Subcutaneous abdominal adipose tissue (tissue), 5 donors: ENCODE data around the gene GUCD1.
A peak's percentile ranks its signal among the peaks of the same experiment; 100 is the strongest.
"Not testable (repeated sequence)": the region's sequence is repeated elsewhere in the genome, so short reads cannot be mapped to it uniquely, and the experiment has no call there.

Experiments
- H3K27ac ChIP-seq: one replicate; pipeline ENCODE4 v1.7.0; 2013; ENCODE audit warnings: low read depth, mild to moderate bottlenecking, inconsistent platforms, low read length, moderate library complexity
- H3K27me3 ChIP-seq, 5 donors: one replicate each; pipeline ENCODE4 v1.7.0; 2013; ENCODE audit warnings: low read length in 5 of 5, inconsistent platforms in 1 of 5; ENCODE audit not compliant: control insufficient read depth in 5 of 5, insufficient read depth in 4 of 5
- H3K36me3 ChIP-seq, 5 donors: one replicate each; pipeline ENCODE4 v1.7.0; 2013; ENCODE audit warnings: low read length in 5 of 5; ENCODE audit not compliant: control insufficient read depth in 5 of 5, insufficient read depth in 5 of 5
- H3K4me1 ChIP-seq, 5 donors: one replicate each; pipeline ENCODE4 v1.7.0; 2013; ENCODE audit warnings: low read length in 5 of 5, mild to moderate bottlenecking in 3 of 5, moderate library complexity in 1 of 5; ENCODE audit not compliant: control insufficient read depth in 5 of 5, insufficient read depth in 5 of 5
- H3K4me3 ChIP-seq, 5 donors: one replicate each; pipeline ENCODE4 v1.7.0; 2013; ENCODE audit warnings: low read length in 5 of 5, low read depth in 1 of 5
- H3K9ac ChIP-seq, 5 donors: one replicate each; pipeline ENCODE4 v1.7.0; 2013; ENCODE audit warnings: low read length in 5 of 5, mild to moderate bottlenecking in 4 of 5, moderate library complexity in 3 of 5
- H3K9me3 ChIP-seq, 5 donors: one replicate each; pipeline ENCODE4 v1.7.0; 2013; ENCODE audit warnings: low read length in 5 of 5; ENCODE audit not compliant: control insufficient read depth in 5 of 5
- donor health status: healthy.
- donor health status: healthy.
- donor health status: healthy.
- donor health status: healthy.
- donor health status: healthy.

Gene GUCD1

DNA sequence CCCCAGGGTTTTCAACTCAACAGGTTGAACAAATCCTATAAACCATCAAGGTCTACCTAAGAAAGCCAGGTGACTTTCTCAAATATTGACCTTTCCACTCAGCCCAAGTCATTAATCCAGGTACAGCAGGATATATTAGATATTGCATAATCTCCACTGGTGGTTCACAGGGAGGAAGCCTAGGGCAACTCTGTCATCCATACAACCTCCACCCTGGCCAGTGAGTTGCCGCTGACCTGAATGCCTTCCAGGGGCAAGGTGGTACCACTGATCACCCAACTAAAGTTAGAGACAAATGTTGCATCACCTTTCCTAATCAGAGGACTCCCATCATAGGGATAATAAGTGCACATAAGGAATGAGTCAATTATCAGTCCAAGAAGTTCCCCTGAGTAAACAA is 22.9 kb downstream of the GUCD1 start:
- H3K36me3 ChIP-seq, result peaks cover 0 to 3% (median 0%) of the 10 kb centered on the region in 5 donors
- H3K4me1 ChIP-seq, result no peaks in the 10 kb centered on the region
- no peaks in the 10 kb centered on the region for H3K9me3 ChIP-seq
- no peak overlapping the region for H3K9ac ChIP-seq
- H3K27me3 ChIP-seq, result no peaks in the 10 kb centered on the region
- no peak overlapping the region for H3K27ac ChIP-seq
- H3K4me3 ChIP-seq, result no peak overlapping the region

DNA sequence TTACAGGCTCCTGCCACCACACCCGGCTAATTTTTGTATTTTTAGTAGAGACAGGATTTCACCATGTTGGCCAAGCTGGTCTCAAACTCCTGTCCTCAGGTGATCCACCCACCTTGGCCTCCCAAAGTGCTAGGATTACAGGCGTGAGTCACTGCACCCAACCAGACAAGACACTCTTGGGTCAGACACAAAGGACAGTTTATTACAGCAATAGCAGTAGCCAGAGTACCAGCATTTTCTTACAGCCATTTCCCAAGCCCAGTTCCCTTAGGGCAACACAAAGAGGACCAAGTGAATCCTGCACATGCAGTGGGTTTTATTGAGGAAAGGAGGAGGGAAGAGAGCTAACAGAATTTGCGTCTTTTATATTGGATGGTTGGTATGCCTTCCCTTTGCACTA is 24.0 kb downstream of the GUCD1 start:
- H3K9ac ChIP-seq, H3K4me1 ChIP-seq, H3K27ac ChIP-seq, H3K36me3 ChIP-seq, H3K27me3 ChIP-seq, H3K4me3 ChIP-seq, H3K9me3 ChIP-seq: not testable (repeated sequence)

DNA sequence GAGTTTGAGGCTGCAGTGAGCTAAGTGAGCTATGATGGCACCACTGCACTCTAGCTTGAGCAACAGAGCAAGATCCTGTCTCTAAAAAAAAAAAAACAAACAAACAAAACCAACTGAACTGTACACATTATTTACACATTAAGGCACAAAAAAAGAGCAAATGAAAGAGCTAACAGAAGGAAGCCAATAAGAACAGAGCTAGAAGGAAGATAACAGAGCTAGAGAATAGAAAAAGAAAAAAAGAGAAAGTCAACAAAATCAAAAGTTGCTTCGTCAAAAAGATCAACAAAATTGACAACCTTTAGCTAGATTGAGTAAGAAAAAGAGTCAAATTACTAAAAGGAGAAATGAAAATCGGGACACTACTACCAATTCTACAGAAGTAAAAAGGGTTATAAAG is 25.0 kb downstream of the GUCD1 start:
- H3K36me3 ChIP-seq, result no peaks in the 10 kb centered on the region
- H3K9ac ChIP-seq, result no peak overlapping the region
- peaks cover 0 to 8% (median 4%) of the 10 kb centered on the region in 5 donors for H3K4me1 ChIP-seq
- H3K4me3 ChIP-seq, result no peak overlapping the region
- no peaks in the 10 kb centered on the region for H3K9me3 ChIP-seq
- no peaks in the 10 kb centered on the region for H3K27me3 ChIP-seq
- no peak overlapping the region for H3K27ac ChIP-seq

DNA sequence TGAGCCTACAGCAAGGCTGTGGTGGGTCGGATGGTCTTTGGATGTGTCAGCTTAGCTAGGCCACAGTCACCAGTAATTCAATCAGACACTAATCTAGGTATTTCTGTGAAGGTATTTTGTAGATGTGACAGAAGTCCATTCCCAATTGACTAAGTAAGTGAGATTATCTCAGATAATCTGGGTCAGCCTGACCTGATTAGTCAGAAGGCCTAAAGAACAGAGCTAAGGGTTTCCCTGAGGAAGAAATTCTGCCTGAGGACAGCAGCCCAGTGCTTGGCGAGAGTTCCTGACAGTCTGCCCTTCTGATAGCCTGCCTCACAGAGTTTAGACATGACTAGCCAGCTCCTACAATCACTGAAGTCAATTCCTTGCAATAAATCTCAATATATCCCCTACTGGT is 28.7 kb downstream of the GUCD1 start:
- Histone ChIP-seq H3K4me1 (peaks cover 0 to 12% (median 7%) of the 10 kb centered on the region in 5 donors), H3K27ac (no peak overlapping the region), H3K9ac (no peak overlapping the region), H3K36me3 (no peaks in the 10 kb centered on the region), H3K27me3 (no peaks in the 10 kb centered on the region), H3K9me3 (no peaks in the 10 kb centered on the region), H3K4me3 (no peak overlapping the region)

DNA sequence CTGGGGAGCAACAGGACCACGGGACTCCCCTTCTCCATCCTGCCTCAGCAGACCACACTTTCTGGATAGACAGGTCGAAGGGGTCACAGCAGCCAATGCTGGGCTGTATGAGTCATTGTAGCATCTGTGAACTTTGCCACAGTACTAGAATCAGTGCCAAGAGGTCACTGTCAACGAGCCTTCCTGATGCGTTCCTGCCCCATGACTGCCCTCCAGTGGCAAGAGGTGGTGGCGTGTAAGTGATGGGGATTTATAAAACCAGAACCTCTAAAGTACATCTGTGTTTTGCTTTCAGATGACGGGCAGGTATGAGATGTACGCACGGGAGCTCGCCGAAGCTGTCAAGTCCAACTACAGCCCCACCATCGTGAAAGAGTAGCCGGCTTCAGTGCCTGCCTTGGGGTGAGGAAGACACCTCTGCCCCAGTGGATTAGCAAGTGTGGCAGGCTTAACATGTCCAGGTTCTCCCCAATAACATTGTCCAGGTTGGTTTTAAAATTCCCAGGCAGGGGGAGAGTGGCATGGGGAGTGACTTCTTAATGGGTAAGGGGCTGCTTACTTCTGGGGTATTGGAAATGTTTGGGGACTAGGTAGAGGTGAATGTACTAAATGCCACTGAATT is 29.4 kb downstream of the GUCD1 start:
- no peaks in the 10 kb centered on the region for H3K9me3 ChIP-seq
- no peaks in the 10 kb centered on the region for H3K27me3 ChIP-seq

DNA sequence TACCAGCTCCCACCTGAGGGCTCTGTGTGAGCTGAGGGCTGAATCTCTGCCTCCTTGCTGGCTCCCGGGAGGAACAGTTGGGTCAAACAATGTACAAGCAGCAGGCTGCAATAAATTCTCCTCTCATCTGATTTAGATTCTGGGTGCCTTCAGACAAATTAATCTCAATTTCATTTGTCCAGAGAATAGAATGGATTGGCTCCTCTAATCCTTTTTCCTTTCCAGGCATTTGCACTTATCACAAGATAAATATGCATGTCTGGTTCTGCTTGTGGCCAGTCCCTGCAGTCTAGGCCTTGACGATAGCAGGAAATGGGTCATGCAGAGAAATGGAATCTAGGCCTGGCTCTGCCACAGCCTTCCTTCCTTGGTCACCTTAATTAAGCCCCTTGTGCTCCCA is 31.1 kb downstream of the GUCD1 start:
- Histone ChIP-seq H3K4me1 (peaks cover 0 to 17% (median 7%) of the 10 kb centered on the region in 5 donors), H3K9me3 (no peaks in the 10 kb centered on the region), H3K9ac (no peak overlapping the region), H3K36me3 (no peaks in the 10 kb centered on the region), H3K4me3 (no peak overlapping the region), H3K27me3 (no peaks in the 10 kb centered on the region), H3K27ac (no peak overlapping the region)

More for the DNA sequence above, 29.4 kb downstream of the GUCD1 start:
- H3K4me3 ChIP-seq, result no peak overlapping the region
- peaks cover 0 to 12% (median 7%) of the 10 kb centered on the region in 5 donors for H3K4me1 ChIP-seq
- H3K9ac ChIP-seq, result no peak overlapping the region
- H3K36me3 ChIP-seq, result no peaks in the 10 kb centered on the region
- H3K27ac ChIP-seq, result peak overlapping the region; percentile 40

DNA sequence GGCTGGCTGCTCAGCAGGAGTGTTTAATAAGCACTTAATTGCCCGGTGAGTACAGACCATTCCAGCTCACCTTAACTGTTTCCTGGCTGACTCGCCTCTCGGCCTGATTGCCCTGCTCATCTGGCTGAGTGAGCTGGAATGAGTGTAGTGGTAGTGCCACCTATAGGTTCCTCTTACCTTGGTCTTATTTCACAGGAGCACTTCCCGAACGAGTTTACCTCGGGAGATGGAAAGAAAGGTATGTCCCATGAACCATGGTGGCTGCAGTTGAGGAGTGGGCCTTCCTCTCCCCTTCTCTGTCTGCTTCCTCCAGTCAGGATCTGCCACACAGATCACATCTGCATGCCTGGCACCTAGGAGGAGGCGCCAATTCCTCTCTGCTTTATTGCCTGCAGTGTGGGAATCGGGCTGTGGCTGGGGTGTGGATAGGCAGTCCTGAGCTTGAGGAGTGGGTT is 33.1 kb downstream of the GUCD1 start:
- Histone ChIP-seq H3K9ac (no peak overlapping the region), H3K4me3 (no peak overlapping the region), H3K27ac (no peak overlapping the region), H3K9me3 (peaks cover 0 to 3% (median 0%) of the 10 kb centered on the region in 5 donors), H3K36me3 (no peaks in the 10 kb centered on the region), H3K4me1 (peaks cover 0 to 24% (median 17%) of the 10 kb centered on the region in 5 donors), H3K27me3 (no peaks in the 10 kb centered on the region)

DNA sequence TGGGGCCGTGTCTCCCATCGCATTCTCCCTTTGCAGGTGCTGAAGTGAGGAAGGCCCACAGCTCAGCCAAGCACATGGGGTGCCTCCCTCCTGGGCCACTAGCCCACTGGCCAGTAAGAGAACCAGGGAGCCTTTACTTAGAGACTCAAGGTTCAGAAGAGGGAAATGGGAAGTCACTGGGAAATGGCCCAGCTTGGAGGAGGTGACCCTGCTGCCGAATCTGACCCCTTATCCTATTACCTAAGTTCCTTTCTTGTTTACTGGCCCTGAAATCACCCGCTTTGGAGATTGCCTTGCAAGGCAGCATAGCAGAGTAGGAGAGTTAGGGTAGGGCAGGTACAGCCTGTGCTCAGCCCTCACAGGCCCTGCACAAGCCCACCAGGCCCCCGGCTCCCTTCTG is 35.4 kb downstream of the GUCD1 start:
- no peak overlapping the region for H3K4me3 ChIP-seq
- H3K9me3 ChIP-seq, result peaks cover 0 to 4% (median 0%) of the 10 kb centered on the region in 5 donors
- no peak overlapping the region for H3K27ac ChIP-seq
- H3K4me1 ChIP-seq, result peaks cover 0 to 21% (median 13%) of the 10 kb centered on the region in 5 donors
- no peak overlapping the region for H3K9ac ChIP-seq
- no peaks in the 10 kb centered on the region for H3K36me3 ChIP-seq
- H3K27me3 ChIP-seq, result no peaks in the 10 kb centered on the region

DNA sequence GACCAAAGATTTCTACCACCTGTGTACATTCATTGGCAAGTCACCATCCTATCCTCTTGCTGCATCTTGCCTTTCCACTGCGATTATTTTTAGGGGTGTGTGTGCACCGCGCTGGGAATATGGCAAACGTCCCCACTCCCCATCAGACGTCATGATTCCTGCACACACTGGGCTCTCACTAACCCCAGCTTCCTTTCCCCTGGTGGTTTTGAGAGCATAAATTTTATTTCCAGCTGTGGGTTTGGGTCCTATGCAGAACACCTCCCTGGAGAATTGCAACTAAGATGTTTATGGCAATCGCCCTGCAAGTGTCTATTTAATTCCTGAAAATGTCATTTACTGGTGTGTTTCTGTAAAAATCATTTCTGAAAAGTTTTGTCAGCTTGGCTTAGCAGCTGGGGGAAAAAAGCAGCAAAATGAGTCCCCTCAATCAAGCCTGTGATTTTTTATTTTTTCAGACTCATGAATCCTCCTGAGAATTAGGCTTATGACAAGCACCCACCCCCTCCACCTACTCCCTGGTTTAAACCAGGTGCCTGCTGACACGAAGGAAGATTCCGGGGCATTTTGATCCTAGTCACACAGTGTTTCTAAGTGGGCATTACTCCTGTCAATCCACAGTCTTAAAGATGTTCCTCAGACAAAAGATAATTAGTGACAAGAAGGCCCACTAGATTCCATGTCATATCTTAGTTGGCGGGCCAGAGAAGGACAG is 36.0 kb downstream of the GUCD1 start:
- Histone ChIP-seq H3K4me1 (peaks cover 0 to 21% (median 13%) of the 10 kb centered on the region in 5 donors), H3K27me3 (no peaks in the 10 kb centered on the region), H3K36me3 (no peaks in the 10 kb centered on the region), H3K9me3 (peaks cover 0 to 4% (median 0%) of the 10 kb centered on the region in 5 donors), H3K4me3 (no peak overlapping the region), H3K9ac (no peak overlapping the region), H3K27ac (no peak overlapping the region)

DNA sequence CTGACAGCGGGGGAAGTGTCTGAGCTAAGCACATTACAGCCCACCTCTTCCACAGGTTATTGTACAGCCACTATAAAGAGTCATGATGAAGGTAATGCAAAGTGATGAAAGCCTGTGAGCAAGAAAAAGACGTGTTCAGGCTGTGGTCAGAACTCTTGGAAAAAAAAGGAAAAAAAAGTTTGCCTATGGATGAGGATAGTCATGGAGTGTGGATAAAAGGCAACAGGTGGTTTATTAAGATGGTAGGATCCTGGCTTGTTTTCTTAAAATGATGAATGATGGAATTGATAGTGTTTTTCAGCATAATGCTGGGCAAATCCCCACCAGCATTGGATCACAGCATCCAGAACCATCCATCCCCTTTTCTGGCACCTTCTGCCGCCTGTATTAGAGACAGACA is 36.7 kb downstream of the GUCD1 start:
- Histone ChIP-seq H3K27ac (no peak overlapping the region), H3K4me3 (no peak overlapping the region), H3K9ac (no peak overlapping the region), H3K9me3 (peaks cover 0 to 4% (median 0%) of the 10 kb centered on the region in 5 donors), H3K27me3 (no peaks in the 10 kb centered on the region), H3K4me1 (peaks cover 0 to 21% (median 13%) of the 10 kb centered on the region in 5 donors), H3K36me3 (no peaks in the 10 kb centered on the region)
